ENCODE results near the gene APOC3.
"Not testable (repeated sequence)": the region's sequence is repeated elsewhere in the genome, so short reads cannot be mapped to it uniquely, and the experiment has no call there.

APOC3 gene

GRCh38 chr11:116830184-116830912 is 641 bp downstream of the APOC3 start:
- DNase-seq (ENCODE audit: low spot score) = no peak

GRCh38 chr11:116831790-116832349 is 2.2 kb downstream of the APOC3 start:
- no peak for DNase-seq (ENCODE audit: low spot score)

GRCh38 chr11:116832350-116833290 is 2.9 kb downstream of the APOC3 start:
- DNase-seq (ENCODE audit: low spot score) = no peak

GRCh38 chr11:116833491-116833815 is 3.7 kb downstream of the APOC3 start:
- DNase-seq (ENCODE audit: low spot score) = no peak

GRCh38 chr11:116833816-116834534 is 4.3 kb downstream of the APOC3 start:
- DNase-seq (ENCODE audit: low spot score) = no peak

GRCh38 chr11:116834535-116835041 is 4.9 kb downstream of the APOC3 start:
- not testable (repeated sequence) for DNase-seq (ENCODE audit: low spot score)

- no peak for DNase-seq (ENCODE audit: low spot score)
Measured at GRCh38 chr11:116835042-116835772, 5.5 kb downstream of the APOC3 start.

GRCh38 chr11:116835791-116836631 is 6.3 kb downstream of the APOC3 start:
- peak; percentile 90 for DNase-seq (ENCODE audit: low spot score)

GRCh38 chr11:116836632-116836991 is 6.9 kb downstream of the APOC3 start:
- DNase-seq (ENCODE audit: low spot score) = no peak

GRCh38 chr11:116837231-116838091 is 7.8 kb downstream of the APOC3 start, which contains the start of gene APOA1:
TSS of gene APOA1 (minus strand) at chr11:116837622. CDS start at chr11:116837387, 235 bp downstream.
- DNase-seq (ENCODE audit: low spot score) = no peak

GRCh38 chr11:116838321-116839084 is 8.8 kb downstream of the APOC3 start:
- no peak for DNase-seq (ENCODE audit: low spot score)

GRCh38 chr11:116840224-116840745 is 10.6 kb downstream of the APOC3 start:
- DNase-seq (ENCODE audit: low spot score) = no peak

- DNase-seq (ENCODE audit: low spot score) = no peak
Measured at GRCh38 chr11:116840746-116841296, 11.1 kb downstream of the APOC3 start.

- DNase-seq (ENCODE audit: low spot score) = no peak
Measured at GRCh38 chr11:116842117-116842516, 12.4 kb downstream of the APOC3 start.

- no peak for DNase-seq (ENCODE audit: low spot score)
Measured at GRCh38 chr11:116842909-116843308, 13.2 kb downstream of the APOC3 start.

GRCh38 chr11:116843661-116844060 is 14.0 kb downstream of the APOC3 start:
- DNase-seq (ENCODE audit: low spot score) = no peak

GRCh38 chr11:116844722-116845121 is 15.0 kb downstream of the APOC3 start:
- DNase-seq (ENCODE audit: low spot score) = no peak

- DNase-seq (ENCODE audit: low spot score) = no peak
Measured at GRCh38 chr11:116847612-116848011, 17.9 kb downstream of the APOC3 start.
